HCT116 (cell line): ENCODE data around the gene RNF222.

Experiments
- CBX3 ChIP-seq: IDR thresholded peaks from 2 replicates; pipeline ENCODE4 v1.6.1; 2012; ENCODE audit warnings: low read depth
- CEBPB ChIP-seq: IDR thresholded peaks from 2 replicates; pipeline ENCODE4 v1.6.1; 2012; ENCODE audit warnings: low read depth
- CTCF ChIP-seq, 3 experiments: fragments of 200-600 bp in 1 of 3; sonication (generic) in 1 of 3; IDR thresholded peaks in 2 of 3; conservative IDR thresholded peaks in 1 of 3; 2 replicates each; pipeline ENCODE4 v1.5.1; 2012 to 2017; ENCODE audit warnings: low read depth in 2 of 3, low read length in 2 of 3, antibody characterized with exemption in 1 of 3, borderline replicate concordance in 1 of 3, control low read depth in 1 of 3, mild to moderate bottlenecking in 1 of 3, mixed read lengths in 1 of 3, mixed run types in 1 of 3, moderate library complexity in 1 of 3; ENCODE audit not compliant: insufficient read depth in 1 of 3
- EZH2 ChIP-seq: fragments of 200-600 bp; sonication (generic); IDR thresholded peaks from 2 replicates; pipeline ENCODE4 v1.6.1; 2017; ENCODE audit warnings: antibody characterized with exemption, mixed run types
- EZH2phosphoT487 ChIP-seq: fragments of 200-600 bp; IDR thresholded peaks from 2 replicates; pipeline ENCODE4 v1.6.1; 2018; ENCODE audit warnings: antibody characterized with exemption, borderline replicate concordance
- FOSL1 ChIP-seq: IDR thresholded peaks from 2 replicates; pipeline ENCODE4 v1.6.1; 2012; ENCODE audit warnings: low read depth
- JUND ChIP-seq: IDR thresholded peaks from 2 replicates; pipeline ENCODE4 v1.6.1; 2012
- MAX ChIP-seq: IDR thresholded peaks from 2 replicates; pipeline ENCODE4 v1.6.1; 2012
- POLR2A ChIP-seq: IDR thresholded peaks from 2 replicates; pipeline ENCODE4 v1.7.0; 2011; ENCODE audit warnings: borderline replicate concordance; ENCODE audit not compliant: insufficient read depth, insufficient read length; ENCODE audit errors: extremely low read depth
- POLR2AphosphoS5 ChIP-seq: IDR thresholded peaks from 2 replicates; pipeline ENCODE4 v1.6.1; 2011; ENCODE audit warnings: mild to moderate bottlenecking, low read depth, low read length, moderate library complexity
- REST ChIP-seq: IDR thresholded peaks from 2 replicates; pipeline ENCODE4 v1.6.1; 2012; ENCODE audit warnings: low read depth

GRCh38 chr17:8426802-8427201, 29.2 kb upstream of the RNF222 start:
- TF ChIP-seq CBX3 (no peak), CTCF (IDR thresholded peaks at IDR 0.05 in 2 of 3, conservative IDR thresholded peaks at IDR 0.05 in 1 of 3; ENCODE audit: borderline replicate concordance in 1 of 3, insufficient read depth in 1 of 3, low read depth in 2 of 3, low read length in 2 of 3) (no peak), POLR2A (no peak), POLR2AphosphoS5 (no peak), REST (no peak), MAX (no peak), EZH2 (no peak), CEBPB (no peak), EZH2phosphoT487 (no peak), JUND (no peak), FOSL1 (no peak)
